IMR-90 (cell line): Measurements from ENCODE around the gene SH2D4B. TPM values are rescaled to one million over a fixed set of nuclear protein-coding genes. Genes with fewer than 3 reads are reported as not detected.

Experiments
- ATAC-seq: fragments of 200-7000 bp; cut with Tn5 transposase; 2 replicates; pipeline ENCODE4 v1.9.1; 2020; ENCODE audit warnings: low read depth, mild to moderate bottlenecking, moderate library complexity
- BruUV-seq: library from RNA; stranded (reverse); fragments of 400-500 nt; replicated peaks from 2 replicates; lab custom pipeline; 2021; lab: Mats Ljungman, UMichigan
- CTCF ChIA-PET: fragments of 300-600 bp; formaldehyde crosslinking; extraction: SDS; loops from one replicate; lab custom pipeline; 2021; ENCODE audit warnings: antibody characterized with exemption; lab: Yijun Ruan, JAX
- POLR2A ChIA-PET: fragments of 300-600 bp; sonication (Branson Sonifier 250); formaldehyde crosslinking; loops from one replicate; lab custom pipeline; 2022; ENCODE audit warnings: antibody characterized with exemption; ENCODE audit not compliant: unreplicated experiment; lab: Charles Lee
- DNase-seq: peaks from one replicate; pipeline ENCODE4 v3.0.0; 2013
- H2AFZ ChIP-seq: replicated peaks from 2 replicates; pipeline ENCODE3; 2013; ENCODE audit warnings: low read length, mild to moderate bottlenecking; ENCODE audit not compliant: poor library complexity
- H2AK5ac ChIP-seq: 2 replicates; pipeline ENCODE4 v1.6.1; 2013; ENCODE audit warnings: low read depth, low read length, inconsistent platforms
- H2AK9ac ChIP-seq: replicated peaks from 2 replicates; pipeline ENCODE3; 2013; ENCODE audit warnings: mild to moderate bottlenecking, low read depth, low read length, moderate library complexity; ENCODE audit not compliant: poor library complexity
- H2BK120ac ChIP-seq: 2 replicates; pipeline ENCODE4 v1.6.1; 2013; ENCODE audit warnings: low read depth, low read length, inconsistent platforms
- H2BK15ac ChIP-seq: 3 replicates; pipeline ENCODE4 v1.6.1; 2013; ENCODE audit warnings: low read depth, low read length, inconsistent platforms
- H2BK20ac ChIP-seq: 2 replicates; pipeline ENCODE4 v1.6.1; 2013; ENCODE audit warnings: low read depth, mild to moderate bottlenecking, inconsistent platforms, low read length, moderate library complexity
- H2BK5ac ChIP-seq: 2 replicates; pipeline ENCODE4 v1.6.1; 2013; ENCODE audit warnings: mild to moderate bottlenecking, low read depth, low read length, inconsistent platforms; ENCODE audit not compliant: poor library complexity, severe bottlenecking
- H3K14ac ChIP-seq: replicated peaks from 2 replicates; pipeline ENCODE4 v1.6.1; 2013; ENCODE audit warnings: low read depth, low read length, inconsistent platforms
- H3K18ac ChIP-seq: 2 replicates; pipeline ENCODE4 v1.6.1; 2013; ENCODE audit warnings: low read depth, low read length, control low read depth
- H3K23ac ChIP-seq: 2 replicates; pipeline ENCODE4 v1.6.1; 2013; ENCODE audit warnings: low read depth, low read length, inconsistent platforms
- H3K27ac ChIP-seq: 2 replicates; pipeline ENCODE4 v1.5.1; 2013; ENCODE audit warnings: mild to moderate bottlenecking, control low read depth, low read length; ENCODE audit not compliant: insufficient read depth
- H3K27me3 ChIP-seq: 2 replicates; pipeline ENCODE4 v1.6.1; 2013; ENCODE audit warnings: low read length; ENCODE audit not compliant: control insufficient read depth, insufficient read depth
- H3K36me3 ChIP-seq: 2 replicates; pipeline ENCODE4 v1.6.1; 2013; ENCODE audit warnings: low read length, mixed read lengths; ENCODE audit not compliant: control insufficient read depth, insufficient read depth
- H3K4ac ChIP-seq: 2 replicates; pipeline ENCODE4 v1.6.1; 2013; ENCODE audit warnings: low read depth, low read length, inconsistent platforms
- H3K4me1 ChIP-seq: 2 replicates; pipeline ENCODE4 v1.6.1; 2013; ENCODE audit warnings: low read length, mixed read lengths; ENCODE audit not compliant: control insufficient read depth, insufficient read depth
- H3K4me2 ChIP-seq: 2 replicates; pipeline ENCODE4 v1.6.1; 2013; ENCODE audit warnings: low read depth, mild to moderate bottlenecking, control low read depth, low read length, moderate library complexity
- H3K4me3 ChIP-seq: 2 replicates; pipeline ENCODE4 v1.5.1; 2013; ENCODE audit warnings: low read depth, mild to moderate bottlenecking, control low read depth, low read length, moderate library complexity; ENCODE audit not compliant: insufficient read depth
- H3K56ac ChIP-seq: 2 replicates; pipeline ENCODE4 v1.6.1; 2013; ENCODE audit warnings: low read length, inconsistent platforms; ENCODE audit not compliant: insufficient read depth; ENCODE audit errors: extremely low read depth
- H3K79me1 ChIP-seq, 2 experiments: 2 replicates each; pipeline ENCODE4 v1.6.1; 2013; ENCODE audit warnings: low read length in 2 of 2, inconsistent platforms in 1 of 2, low read depth in 1 of 2
- H3K9ac ChIP-seq: 2 replicates; pipeline ENCODE4 v1.6.1; 2013; ENCODE audit warnings: low read depth, low read length, control low read depth
- H3K9me1 ChIP-seq: 2 replicates; pipeline ENCODE4 v1.6.1; 2013; ENCODE audit warnings: low read length, inconsistent platforms; ENCODE audit not compliant: insufficient read depth
- H3K9me3 ChIP-seq: 2 replicates; pipeline ENCODE4 v1.6.1; 2013; ENCODE audit warnings: low read length; ENCODE audit not compliant: control insufficient read depth, insufficient read depth
- H4K20me1 ChIP-seq: 2 replicates; pipeline ENCODE4 v1.6.1; 2013; ENCODE audit warnings: low read length, inconsistent platforms; ENCODE audit not compliant: insufficient read depth
- H4K5ac ChIP-seq: 2 replicates; pipeline ENCODE4 v1.6.1; 2013; ENCODE audit warnings: mild to moderate bottlenecking, low read depth, low read length, control low read depth
- H4K8ac ChIP-seq, 2 experiments: 2 replicates each; pipeline ENCODE4 v1.6.1; 2013; ENCODE audit warnings: low read depth in 2 of 2, low read length in 2 of 2, control low read depth in 1 of 2, inconsistent platforms in 1 of 2
- H4K91ac ChIP-seq: 2 replicates; pipeline ENCODE4 v1.6.1; 2013; ENCODE audit warnings: low read depth, low read length, inconsistent platforms; ENCODE audit not compliant: insufficient read depth
- BHLHE40 ChIP-seq: fragments of 150-350 bp; IDR thresholded peaks from 2 replicates; pipeline ENCODE4 v1.6.1; 2016; ENCODE audit warnings: mild to moderate bottlenecking, low read depth, low read length
- CHD1 ChIP-seq: IDR thresholded peaks from 2 replicates; pipeline ENCODE4 v1.6.1; 2012; ENCODE audit warnings: low read depth, low read length, improper control_type of control experiment
- CTCF ChIP-seq: conservative IDR thresholded peaks from 2 replicates; pipeline ENCODE4 v1.5.1; 2012; ENCODE audit warnings: mild to moderate bottlenecking, low read depth, low read length, improper control_type of control experiment
- ELK1 ChIP-seq: fragments of 150-350 bp; IDR thresholded peaks from 2 replicates; pipeline ENCODE4 v1.6.1; 2016; ENCODE audit warnings: low read depth, mild to moderate bottlenecking, low read length, moderate library complexity, borderline replicate concordance
- FOS ChIP-seq: fragments of 150-350 bp; IDR thresholded peaks from 2 replicates; pipeline ENCODE4 v1.6.1; 2016; ENCODE audit warnings: low read depth, low read length
- MAZ ChIP-seq: IDR thresholded peaks from 2 replicates; pipeline ENCODE4 v1.6.1; 2012; ENCODE audit warnings: low read depth, mild to moderate bottlenecking, low read length, improper control_type of control experiment, moderate library complexity, borderline replicate concordance
- SMC3 ChIP-seq: fragments of 150-350 bp; IDR thresholded peaks from 2 replicates; pipeline ENCODE4 v1.6.1; 2016; ENCODE audit warnings: low read depth, mild to moderate bottlenecking, antibody characterized with exemption, low read length, moderate library complexity
- USF2 ChIP-seq: fragments of 150-350 bp; IDR thresholded peaks from 2 replicates; pipeline ENCODE4 v1.6.1; 2017; ENCODE audit warnings: mild to moderate bottlenecking, antibody characterized with exemption, low read length, low read depth
- WGBS, 2 experiments: methylation state at CpG; one replicate each; pipeline versions ENCODE4 v1.1.5 to v1.1.7; 2013; ENCODE audit warnings: missing lambda C conversion rate in 2 of 2; ENCODE audit not compliant: insufficient read length in 1 of 2; ENCODE audit errors: extremely low coverage in 2 of 2; 5-methylcytosine and 5-hydroxymethylcytosine counted together
- dilution Hi-C: fragments of 300-500 bp; cut with HindIII; formaldehyde crosslinking; loops from one replicate; pipeline ENCODE4 v1.14.3; 2018; ENCODE audit warnings: low sequenced_read_pairs; ENCODE audit not compliant: unreplicated experiment
- in situ Hi-C: fragments of 300-500 bp; cut with MboI; formaldehyde crosslinking; loops from 3 replicates; pipeline ENCODE4 v1.14.3; 2019; ENCODE audit warnings: low sequenced_read_pairs, inconsistent platforms, mixed read lengths
- intact Hi-C: fragments of 100-400 bp; cut with micrococcal nuclease; formaldehyde crosslinking; loops from 2 replicates; pipeline ENCODE4 v1.10.0; 2022
- polyA plus RNA-seq, 3 experiments: library from polyadenylated mRNA; depleted of rRNA; stranded (reverse); fragments of >200 nt; gene quantifications; 2 replicates each; pipeline ENCODE4 v1.2.3, GENCODE V29; 2012; ENCODE audit warnings: low replicate concordance in 1 of 3
- total RNA-seq: library from RNA; depleted of rRNA; stranded (reverse); fragments of >200 nt; gene quantifications from 2 replicates; pipeline ENCODE4 v1.2.3, GENCODE V29; 2012

The SH2D4B gene
- total and polyA plus RNA-seq, 2 of the 4 experiments (the other 2 are of a cell fraction), result not detected

- no peak overlapping the region for H2AK9ac ChIP-seq
- H2BK5ac ChIP-seq, result no peak overlapping the region
- H2BK20ac ChIP-seq, result no peak overlapping the region
- H3K4ac ChIP-seq, result no peak overlapping the region
- ATAC-seq, result no peak
- no peak overlapping the region for H3K14ac ChIP-seq
- in situ Hi-C loops (no loop called here), dilution Hi-C loops (no loop called here), intact Hi-C loops (no loop called here)
- no peak overlapping the region for H2AFZ ChIP-seq
- TF ChIP-seq USF2, result no peak
- TF ChIP-seq SMC3, result no peak
- no peak for TF ChIP-seq CHD1
- no peak for TF ChIP-seq BHLHE40
- TF ChIP-seq CTCF, result no peak
- TF ChIP-seq FOS, result no peak
- TF ChIP-seq ELK1, result no peak
- no peak for TF ChIP-seq MAZ
- ChIA-PET CTCF (no interaction called here), POLR2A (no interaction called here)
- H3K79me1 ChIP-seq, result no peaks in the 10 kb centered on the region
- H2BK120ac ChIP-seq, result no peak overlapping the region
- no peak overlapping the region for H2BK15ac ChIP-seq
- no peak for DNase-seq
- no peak overlapping the region for H4K5ac ChIP-seq
- BruUV-seq, result no TSS peak
- WGBS, 2 experiments, result 73% methylated on average over 3 of the region's 7 CpGs; no CpG with 5 or more reads in 1 of the 2 experiments
- no peak overlapping the region for H3K18ac ChIP-seq
- no peak overlapping the region for H4K91ac ChIP-seq
- no peaks in the 10 kb centered on the region for H4K20me1 ChIP-seq
- H3K27me3 ChIP-seq, result no peaks in the 10 kb centered on the region
- no peak overlapping the region for H3K4me3 ChIP-seq
- no peaks in the 10 kb centered on the region for H3K36me3 ChIP-seq
- no peak overlapping the region for H3K4me2 ChIP-seq
- no peaks in the 10 kb centered on the region for H3K4me1 ChIP-seq
- H3K9ac ChIP-seq, result no peak overlapping the region
- H2AK5ac ChIP-seq, result no peak overlapping the region
- no peak overlapping the region for H3K27ac ChIP-seq
- no peak overlapping the region for H3K56ac ChIP-seq
- no peak overlapping the region for H3K23ac ChIP-seq
- no peaks in the 10 kb centered on the region; the same call in 1 of the 2 replicates for H3K9me3 ChIP-seq
- no peak overlapping the region for H4K8ac ChIP-seq
- H3K9me1 ChIP-seq, result no peaks in the 10 kb centered on the region
These were observed 96.2 kb downstream of the SH2D4B start for GRCh38 chr10:80633910-80634309.
